ENCODE data around the gene TMEM235. TPM values are rescaled to one million over a fixed set of nuclear protein-coding genes. Genes with fewer than 3 reads are reported as not detected.
A peak's percentile ranks its signal among the peaks of the same experiment; 100 is the strongest.

Gene TMEM235
- total RNA-seq, 1 donor from 2014 or later = not detected

- no peaks in the 10 kb centered on the region for H3K36me3 Mint-ChIP-seq
- no peak overlapping the region for H3K4me3 ChIP-seq
- H3K27ac ChIP-seq = no peak overlapping the region
- no peaks in the 10 kb centered on the region for H4K20me1 ChIP-seq (ENCODE audit: low read depth)
- H3K27me3 ChIP-seq = no peaks in the 10 kb centered on the region
- DNase-seq (ENCODE audit: low spot score) = no peak
- peaks cover 11% of the 10 kb centered on the region for H3F3A ChIP-seq (ENCODE audit: low read depth)
- TF ChIP-seq EZH2 (IDR thresholded peaks at IDR 0.05) = no peak
- TF ChIP-seq CTCF (IDR thresholded peaks at IDR 0.05) = no peak
- TF ChIP-seq EZH2phosphoT487 (IDR thresholded peaks at IDR 0.05) = no peak
- H3K4me3 Mint-ChIP-seq = no peak overlapping the region
- H3K27ac Mint-ChIP-seq = no peak overlapping the region
- H3K9ac ChIP-seq = no peak overlapping the region
- H3K27me3 Mint-ChIP-seq (ENCODE audit: insufficient read depth, low read depth) = peaks cover 10% of the 10 kb centered on the region
- no peak overlapping the region for H2AFZ ChIP-seq (replicated peaks)
- peaks cover 33% of the 10 kb centered on the region for H3K4me1 ChIP-seq
- peaks cover 3% of the 10 kb centered on the region for H3K9me3 Mint-ChIP-seq
- H3K9me3 ChIP-seq (ENCODE audit: low read depth) = no peaks in the 10 kb centered on the region
- peaks cover 31% of the 10 kb centered on the region for H3K4me1 Mint-ChIP-seq
- no peaks in the 10 kb centered on the region for H3K79me2 ChIP-seq (ENCODE audit: low read depth)
- no peak overlapping the region for H3K4me2 ChIP-seq
- no peaks in the 10 kb centered on the region for H3K36me3 ChIP-seq
These were observed 43.9 kb downstream of the TMEM235 start for GRCh38 chr17:78275355-78275754.

GRCh38 chr17:78276098-78276887 lies 44.9 kb downstream of the TMEM235 start:
- no peak for TF ChIP-seq CTCF (IDR thresholded peaks at IDR 0.05)
- TF ChIP-seq EZH2 (IDR thresholded peaks at IDR 0.05) = no peak
- no peak for TF ChIP-seq EZH2phosphoT487 (IDR thresholded peaks at IDR 0.05)
- no peaks in the 10 kb centered on the region for H3K79me2 ChIP-seq (ENCODE audit: low read depth)
- no peak for DNase-seq (ENCODE audit: low spot score)
- H3K4me1 ChIP-seq = peaks cover 27% of the 10 kb centered on the region
- no peak overlapping the region for H3K27ac Mint-ChIP-seq
- H3K27me3 Mint-ChIP-seq (ENCODE audit: insufficient read depth, low read depth) = peaks cover 7% of the 10 kb centered on the region
- no peaks in the 10 kb centered on the region for H3K9me3 ChIP-seq (ENCODE audit: low read depth)
- no peak overlapping the region for H3K27ac ChIP-seq
- H3K27me3 ChIP-seq = no peaks in the 10 kb centered on the region
- no peaks in the 10 kb centered on the region for H3K36me3 Mint-ChIP-seq
- H3K4me3 Mint-ChIP-seq = no peak overlapping the region
- H3K9ac ChIP-seq = no peak overlapping the region
- H3K4me1 Mint-ChIP-seq = peaks cover 29% of the 10 kb centered on the region
- H2AFZ ChIP-seq (replicated peaks) = no peak overlapping the region
- peaks cover 6% of the 10 kb centered on the region for H3F3A ChIP-seq (ENCODE audit: low read depth)
- no peaks in the 10 kb centered on the region for H4K20me1 ChIP-seq (ENCODE audit: low read depth)
- H3K4me3 ChIP-seq = no peak overlapping the region
- H3K36me3 ChIP-seq = no peaks in the 10 kb centered on the region
- no peak overlapping the region for H3K4me2 ChIP-seq
- peaks cover 3% of the 10 kb centered on the region for H3K9me3 Mint-ChIP-seq

- H3K4me1 ChIP-seq = peaks cover 16% of the 10 kb centered on the region
- H3K36me3 Mint-ChIP-seq = no peaks in the 10 kb centered on the region
- H3K9me3 ChIP-seq (ENCODE audit: low read depth) = no peaks in the 10 kb centered on the region
- H3K27me3 Mint-ChIP-seq (ENCODE audit: insufficient read depth, low read depth) = peaks cover 5% of the 10 kb centered on the region
- H4K20me1 ChIP-seq (ENCODE audit: low read depth) = no peaks in the 10 kb centered on the region
- DNase-seq (ENCODE audit: low spot score) = peak; percentile 74
- H3K27me3 ChIP-seq = no peaks in the 10 kb centered on the region
- H3F3A ChIP-seq (ENCODE audit: low read depth) = no peaks in the 10 kb centered on the region
- no peak overlapping the region for H3K9ac ChIP-seq
- no peaks in the 10 kb centered on the region for H3K36me3 ChIP-seq
- TF ChIP-seq EZH2 (IDR thresholded peaks at IDR 0.05) (no peak), EZH2phosphoT487 (IDR thresholded peaks at IDR 0.05) (no peak), CTCF (IDR thresholded peaks at IDR 0.05) (no peak)
- H3K27ac ChIP-seq = no peak overlapping the region
- peaks cover 3% of the 10 kb centered on the region for H3K9me3 Mint-ChIP-seq
- H3K79me2 ChIP-seq (ENCODE audit: low read depth) = no peaks in the 10 kb centered on the region
- H3K27ac Mint-ChIP-seq = no peak overlapping the region
- H2AFZ ChIP-seq (replicated peaks) = peak overlapping the region; percentile 50
- peaks cover 17% of the 10 kb centered on the region for H3K4me1 Mint-ChIP-seq
- no peak overlapping the region for H3K4me3 ChIP-seq
- H3K4me2 ChIP-seq = peak overlapping the region; percentile 70
- no peak overlapping the region for H3K4me3 Mint-ChIP-seq
These were observed 46.8 kb downstream of the TMEM235 start for GRCh38 chr17:78278139-78278741.

All from neural progenitor cell (in vitro differentiated cells).